H1 (cell line): ENCODE data around the gene FYTTD1. TPM values are rescaled to one million over a fixed set of nuclear protein-coding genes. Genes with fewer than 3 reads are reported as not detected.

Source experiments
- CTCF ChIA-PET: fragments of 300-600 bp; sonication (Branson Sonifier 250); formaldehyde crosslinking; loops from one replicate; lab custom pipeline; 2021; ENCODE audit not compliant: partially characterized antibody; lab: Charles Lee
- POLR2A ChIA-PET: fragments of 300-600 bp; sonication (Branson Sonifier 250); formaldehyde crosslinking; loops from one replicate; lab custom pipeline; 2021; ENCODE audit warnings: inconsistent platforms; ENCODE audit not compliant: partially characterized antibody; lab: Charles Lee
- DNase-seq, 2 experiments: peaks; one replicate each; pipeline versions ENCODE4 v3.0.0 to v3.0.0-alpha.2; 2010 to 2022; ENCODE audit warnings: low spot score in 2 of 2, low read depth in 1 of 2, mixed read lengths in 1 of 2
- FAIRE-seq: peaks from 2 replicates; lab custom pipeline; 2011; peaks lifted over from hg19 to GRCh38; lab: Jason Lieb, UNC
- H2AFZ ChIP-seq: 2 replicates; pipeline ENCODE4 v1.8.1; 2012; ENCODE audit warnings: low read length, inconsistent platforms
- H2AK5ac ChIP-seq: 2 replicates; pipeline ENCODE4 v1.6.1; 2013; ENCODE audit warnings: low read depth, low read length
- H2BK120ac ChIP-seq: replicated peaks from 2 replicates; pipeline ENCODE3; 2013; ENCODE audit warnings: low read depth, low read length, inconsistent platforms
- H2BK12ac ChIP-seq: 2 replicates; pipeline ENCODE4 v1.6.1; 2013; ENCODE audit warnings: low read depth, low read length
- H2BK15ac ChIP-seq: 2 replicates; pipeline ENCODE4 v1.6.1; 2013; ENCODE audit warnings: low read length
- H2BK20ac ChIP-seq: 2 replicates; pipeline ENCODE4 v1.6.1; 2013; ENCODE audit warnings: low read length
- H2BK5ac ChIP-seq: 2 replicates; pipeline ENCODE4 v1.6.1; 2013; ENCODE audit warnings: low read depth, low read length
- H3K14ac ChIP-seq: 2 replicates; pipeline ENCODE4 v1.6.1; 2013; ENCODE audit warnings: inconsistent platforms; ENCODE audit not compliant: insufficient read length
- H3K18ac ChIP-seq: 2 replicates; pipeline ENCODE4 v1.6.1; 2013; ENCODE audit warnings: low read length; ENCODE audit errors: extremely low read depth
- H3K23ac ChIP-seq: 2 replicates; pipeline ENCODE4 v1.6.1; 2013; ENCODE audit warnings: inconsistent platforms; ENCODE audit not compliant: insufficient read length
- H3K23me2 ChIP-seq: 2 replicates; pipeline ENCODE4 v1.6.1; 2013; ENCODE audit warnings: low read depth, low read length
- H3K27ac ChIP-seq: 2 replicates; pipeline ENCODE4 v1.6.1; 2011; ENCODE audit warnings: low read depth, low read length, inconsistent platforms
- H3K27me3 ChIP-seq, 4 experiments: replicated peaks in 1 of 4; 1 replicate in 1 of 4; 2 replicates in 3 of 4; pipeline versions ENCODE4 v1.6.1 to v1.8.1; 2011 to 2013; ENCODE audit warnings: low read length in 3 of 4, mild to moderate bottlenecking in 3 of 4, inconsistent platforms in 2 of 4, mixed read lengths in 2 of 4, moderate library complexity in 1 of 4; ENCODE audit not compliant: control insufficient read depth in 3 of 4, insufficient read depth in 3 of 4; ENCODE audit errors: extremely low read depth in 1 of 4
- H3K36me3 ChIP-seq, 4 experiments: 2 replicates each; pipeline versions ENCODE4 v1.6.1 to v1.8.1; 2011 to 2013; ENCODE audit warnings: mild to moderate bottlenecking in 4 of 4, low read length in 3 of 4, moderate library complexity in 2 of 4, control low read depth in 1 of 4, inconsistent platforms in 1 of 4; ENCODE audit not compliant: insufficient read depth in 4 of 4, control insufficient read depth in 2 of 4
- H3K4ac ChIP-seq: replicated peaks from 2 replicates; pipeline ENCODE3; 2013; ENCODE audit warnings: low read length, low read depth, mixed read lengths, inconsistent platforms; ENCODE audit not compliant: insufficient read length
- H3K4me1 ChIP-seq, 4 experiments: replicated peaks in 1 of 4; 1 replicate in 1 of 4; 2 replicates in 3 of 4; pipeline versions ENCODE4 v1.6.1 to v1.8.1; 2011 to 2013; ENCODE audit warnings: low read length in 3 of 4, inconsistent platforms in 2 of 4, mixed read lengths in 1 of 4; ENCODE audit not compliant: insufficient read depth in 4 of 4, control insufficient read depth in 3 of 4
- H3K4me2 ChIP-seq, 2 experiments: 2 replicates each; pipeline versions ENCODE4 v1.6.1 to v1.8.1; 2011 to 2013; ENCODE audit warnings: low read depth in 2 of 2, low read length in 2 of 2, control low read depth in 1 of 2, inconsistent platforms in 1 of 2, mild to moderate bottlenecking in 1 of 2; ENCODE audit not compliant: insufficient read depth in 1 of 2
- H3K4me3 ChIP-seq, 4 experiments: fragments of 200-600, 300-600 bp in 1 of 4; sonication (generic), shearing (Covaris generic), sonication (Bioruptor Twin) in 1 of 4; 2 replicates each; pipeline versions ENCODE4 v1.5.1 to v1.8.1; 2011 to 2016; ENCODE audit warnings: low read length in 4 of 4, low read depth in 3 of 4, control low read depth in 2 of 4, inconsistent platforms in 2 of 4, mild to moderate bottlenecking in 2 of 4, mixed read lengths in 1 of 4, moderate library complexity in 1 of 4; ENCODE audit not compliant: insufficient read depth in 2 of 4; ENCODE audit errors: extremely low read depth in 1 of 4
- H3K56ac ChIP-seq: replicated peaks from 2 replicates; pipeline ENCODE3; 2013; ENCODE audit warnings: low read depth, mild to moderate bottlenecking, mixed read lengths, low read length, inconsistent platforms; ENCODE audit not compliant: insufficient read length
- H3K79me1 ChIP-seq: 2 replicates; pipeline ENCODE4 v1.6.1; 2013; ENCODE audit warnings: low read depth, low read length, control low read depth
- H3K79me2 ChIP-seq, 2 experiments: 2 replicates each; pipeline versions ENCODE4 v1.6.1 to v1.8.1; 2012 to 2013; ENCODE audit warnings: low read length in 2 of 2, mild to moderate bottlenecking in 2 of 2, inconsistent platforms in 1 of 2; ENCODE audit not compliant: insufficient read depth in 2 of 2, control insufficient read depth in 1 of 2
- H3K9ac ChIP-seq, 4 experiments: replicated peaks in 1 of 4; 1 replicate in 1 of 4; 2 replicates in 3 of 4; pipeline versions ENCODE4 v1.6.1 to v1.8.1; 2011 to 2013; ENCODE audit warnings: low read depth in 3 of 4, low read length in 3 of 4, control low read depth in 2 of 4, mild to moderate bottlenecking in 2 of 4, moderate library complexity in 2 of 4, inconsistent platforms in 1 of 4; ENCODE audit errors: extremely low read depth in 1 of 4
- H3K9me3 ChIP-seq, 2 experiments: 2 replicates each; pipeline versions ENCODE4 v1.6.1 to v1.8.1; 2012 to 2013; ENCODE audit warnings: mild to moderate bottlenecking in 2 of 2, moderate library complexity in 2 of 2, control low read depth in 1 of 2, inconsistent platforms in 1 of 2, low read depth in 1 of 2, low read length in 1 of 2, mixed read lengths in 1 of 2; ENCODE audit not compliant: insufficient read depth in 2 of 2
- H4K20me1 ChIP-seq, 2 experiments: replicated peaks in 1 of 2; 2 replicates each; pipeline versions ENCODE3 to v1.8.1; 2011 to 2013; ENCODE audit warnings: inconsistent platforms in 2 of 2, low read length in 2 of 2, mild to moderate bottlenecking in 1 of 2; ENCODE audit not compliant: insufficient read depth in 2 of 2, control insufficient read depth in 1 of 2
- H4K5ac ChIP-seq: 2 replicates; pipeline ENCODE4 v1.6.1; 2013; ENCODE audit warnings: low read length, low read depth, mixed read lengths, inconsistent platforms; ENCODE audit not compliant: insufficient read length
- H4K8ac ChIP-seq: 2 replicates; pipeline ENCODE4 v1.8.0; 2013; ENCODE audit warnings: mild to moderate bottlenecking, moderate library complexity, low read length, inconsistent platforms; ENCODE audit not compliant: insufficient read depth; ENCODE audit errors: extremely low read depth
- H4K91ac ChIP-seq: replicated peaks from 2 replicates; pipeline ENCODE3; 2013; ENCODE audit warnings: low read length, mixed read lengths, inconsistent platforms; ENCODE audit not compliant: insufficient read length
- CBX5 ChIP-seq: fragments of 300-800, 300-1000 bp; sonication (generic); IDR thresholded peaks from 2 replicates; pipeline ENCODE4 v1.7.1; 2016; ENCODE audit warnings: antibody characterized with exemption, low read length, low read depth
- CTBP2 ChIP-seq: IDR thresholded peaks from 2 replicates; pipeline ENCODE4 v1.7.0; 2011; ENCODE audit warnings: borderline replicate concordance, mild to moderate bottlenecking, moderate library complexity, mixed read lengths, low read length; ENCODE audit not compliant: insufficient read depth, insufficient read length
- EZH2 ChIP-seq: fragments of 200-600 bp; sonication (generic); IDR thresholded peaks from 2 replicates; pipeline ENCODE4 v1.7.1; 2012; ENCODE audit warnings: low read depth, mild to moderate bottlenecking, moderate library complexity, low read length, inconsistent platforms; ENCODE audit not compliant: severe bottlenecking
- FOSL1 ChIP-seq: IDR thresholded peaks from 2 replicates; pipeline ENCODE4 v1.6.1; 2011; ENCODE audit warnings: mild to moderate bottlenecking, low read depth, low read length, moderate library complexity; ENCODE audit not compliant: insufficient read depth
- KDM4A ChIP-seq: IDR thresholded peaks from one replicate; pipeline ENCODE4 v1.7.1; 2012; ENCODE audit warnings: low read depth, mild to moderate bottlenecking, moderate library complexity, low read length, inconsistent platforms; ENCODE audit not compliant: severe bottlenecking
- KDM5A ChIP-seq: fragments of 200-600 bp; IDR thresholded peaks from 2 replicates; pipeline ENCODE4 v1.7.1; 2012; ENCODE audit warnings: mild to moderate bottlenecking, low read length, inconsistent platforms, mixed read lengths
- POU5F1 ChIP-seq: IDR thresholded peaks from 2 replicates; pipeline ENCODE4 v1.6.1; 2011; ENCODE audit warnings: low read depth, mild to moderate bottlenecking, low read length, moderate library complexity
- RAD21 ChIP-seq, 2 experiments: IDR thresholded peaks in 1 of 2; conservative IDR thresholded peaks in 1 of 2; 2 replicates each; pipeline ENCODE4 v1.6.1; 2011; ENCODE audit warnings: low read depth in 2 of 2, low read length in 2 of 2, improper control_type of control experiment in 1 of 2, inconsistent platforms in 1 of 2, mild to moderate bottlenecking in 1 of 2, moderate library complexity in 1 of 2
- RFX5 ChIP-seq: IDR thresholded peaks from 2 replicates; pipeline ENCODE4 v1.6.1; 2011; ENCODE audit warnings: low read depth, low read length, improper control_type of control experiment, borderline replicate concordance
- WGBS, 2 experiments: shearing (Covaris generic) in 1 of 2; methylation state at CpG; one replicate each; pipeline versions ENCODE4 v1.1.6 to v1.1.7; 2013 to 2015; ENCODE audit warnings: low lambda C conversion rate in 2 of 2, mixed read lengths in 2 of 2, inconsistent platforms in 1 of 2, low coverage in 1 of 2, missing lambda C conversion rate in 1 of 2; ENCODE audit not compliant: insufficient replicate concordance in 2 of 2, insufficient coverage in 1 of 2, insufficient read length in 1 of 2; ENCODE audit errors: extremely low coverage in 1 of 2, missing lambda C conversion rate in 1 of 2; 5-methylcytosine and 5-hydroxymethylcytosine counted together
- polyA plus RNA-seq, 7 experiments: library from polyadenylated mRNA; depleted of rRNA in 3 of 7; stranded (reverse) in 5 of 7; unstranded in 2 of 7; fragments of >200 nt in 5 of 7; fragments of 200-250 nt in 2 of 7; gene quantifications; 1 replicate in 5 of 7; 2 replicates in 1 of 7; 4 replicates in 1 of 7; pipeline versions ENCODE4 v1.2.1 to v1.2.3, GENCODE V29; 2011 to 2013; ENCODE audit warnings: missing spikeins in 2 of 7, mixed read lengths in 2 of 7
- total RNA-seq: library from RNA; stranded (reverse); fragmentation: NEBNext Ultra II Directional; extraction: Animal tissue kit (Norgen Biotek cat#: 25700); gene quantifications from 2 replicates; pipeline ENCODE4 v1.2.1, GENCODE V29; 2021
- TF ChIP-seq, protein P1 (sequence below), 3 experiments: IDR thresholded peaks; 1 replicate in 2 of 3; 2 replicates in 1 of 3; pipeline versions ENCODE4 v1.5.1 to v1.6.1; 2011; ENCODE audit warnings: low read length in 3 of 3, mild to moderate bottlenecking in 3 of 3, inconsistent platforms in 2 of 3, low read depth in 1 of 3, moderate library complexity in 1 of 3; ENCODE audit not compliant: insufficient read depth in 1 of 3; ENCODE audit errors: control extremely low read depth in 1 of 3
- TF ChIP-seq, protein P2 (sequence below): IDR thresholded peaks from 2 replicates; pipeline ENCODE4 v1.6.1; 2012; ENCODE audit warnings: inconsistent platforms

The FYTTD1 gene
- total and polyA plus RNA-seq, 2 of the 8 experiments (the other 6 are each of a cell fraction or from before 2014, with no cell fraction given): 3.1 to 24.4 TPM

DNA sequence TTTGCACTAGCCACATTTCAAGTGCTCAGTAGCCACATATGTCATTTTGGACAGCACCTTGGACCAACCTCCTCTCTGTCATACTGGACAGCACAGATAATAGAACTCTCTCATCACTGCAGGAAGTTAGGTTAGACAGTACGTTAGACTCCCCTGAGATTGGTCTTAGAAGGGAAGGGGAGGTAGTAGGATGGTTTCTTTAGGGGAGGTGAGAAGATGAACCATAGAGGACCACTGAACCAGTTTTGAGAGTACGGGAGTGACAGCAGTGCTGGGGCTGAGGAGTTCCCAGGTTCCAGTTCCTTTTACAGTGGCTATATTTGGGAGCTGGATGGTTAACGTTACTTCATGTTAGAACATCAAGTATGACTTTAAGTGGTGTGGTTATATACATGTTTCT is 49.2 kb downstream of the FYTTD1 start:
- FAIRE-seq: no peak
- H4K20me1 ChIP-seq: peaks cover 0 to 9% of the 10 kb centered on the region in 2 experiments
- TF ChIP-seq KDM5A: no peak
- TF ChIP-seq CTBP2: no peak
- TF ChIP-seq RFX5: no peak
- no peak for TF ChIP-seq POU5F1
- TF ChIP-seq, protein P1, sequence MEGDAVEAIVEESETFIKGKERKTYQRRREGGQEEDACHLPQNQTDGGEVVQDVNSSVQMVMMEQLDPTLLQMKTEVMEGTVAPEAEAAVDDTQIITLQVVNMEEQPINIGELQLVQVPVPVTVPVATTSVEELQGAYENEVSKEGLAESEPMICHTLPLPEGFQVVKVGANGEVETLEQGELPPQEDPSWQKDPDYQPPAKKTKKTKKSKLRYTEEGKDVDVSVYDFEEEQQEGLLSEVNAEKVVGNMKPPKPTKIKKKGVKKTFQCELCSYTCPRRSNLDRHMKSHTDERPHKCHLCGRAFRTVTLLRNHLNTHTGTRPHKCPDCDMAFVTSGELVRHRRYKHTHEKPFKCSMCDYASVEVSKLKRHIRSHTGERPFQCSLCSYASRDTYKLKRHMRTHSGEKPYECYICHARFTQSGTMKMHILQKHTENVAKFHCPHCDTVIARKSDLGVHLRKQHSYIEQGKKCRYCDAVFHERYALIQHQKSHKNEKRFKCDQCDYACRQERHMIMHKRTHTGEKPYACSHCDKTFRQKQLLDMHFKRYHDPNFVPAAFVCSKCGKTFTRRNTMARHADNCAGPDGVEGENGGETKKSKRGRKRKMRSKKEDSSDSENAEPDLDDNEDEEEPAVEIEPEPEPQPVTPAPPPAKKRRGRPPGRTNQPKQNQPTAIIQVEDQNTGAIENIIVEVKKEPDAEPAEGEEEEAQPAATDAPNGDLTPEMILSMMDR (IDR thresholded peaks at IDR 0.05; ENCODE audit: control extremely low read depth in 1 of 3, insufficient read depth in 1 of 3, low read depth in 1 of 3, low read length in 3 of 3): no peak
- TF ChIP-seq FOSL1: no peak
- TF ChIP-seq RAD21 (IDR thresholded peaks at IDR 0.05 in 1 of 2, conservative IDR thresholded peaks at IDR 0.05 in 1 of 2; ENCODE audit: low read depth in 2 of 2, low read length in 2 of 2): no peak
- TF ChIP-seq, protein P2, sequence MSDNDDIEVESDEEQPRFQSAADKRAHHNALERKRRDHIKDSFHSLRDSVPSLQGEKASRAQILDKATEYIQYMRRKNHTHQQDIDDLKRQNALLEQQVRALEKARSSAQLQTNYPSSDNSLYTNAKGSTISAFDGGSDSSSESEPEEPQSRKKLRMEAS: no peak
- no peak for TF ChIP-seq EZH2
- TF ChIP-seq CBX5: no peak
- no peak for TF ChIP-seq KDM4A

More for the DNA sequence above, 49.2 kb downstream of the FYTTD1 start:
- peaks cover 12 to 94% of the 10 kb centered on the region in 2 experiments for H3K79me2 ChIP-seq
- no peak for DNase-seq
- 95% methylated on average over 3 of the region's 3 CpGs; no CpG with 5 or more reads in 1 of the 2 experiments for WGBS, 2 experiments
- H3K18ac ChIP-seq: no peak overlapping the region
- H3K4ac ChIP-seq: no peak overlapping the region
- CTCF ChIA-PET: no interaction called here
- no peak overlapping the region for H2BK15ac ChIP-seq
- no peak overlapping the region for H2BK120ac ChIP-seq
- H4K91ac ChIP-seq: no peak overlapping the region
- H2BK12ac ChIP-seq: no peak overlapping the region
- H2BK5ac ChIP-seq: no peak overlapping the region
- H2BK20ac ChIP-seq: no peak overlapping the region
- no peak overlapping the region for H3K56ac ChIP-seq
- H3K4me1 ChIP-seq: no peaks in the 10 kb centered on the region
- H3K36me3 ChIP-seq: no peaks in the 10 kb centered on the region
- POLR2A ChIA-PET: no interaction called here
- H3K27ac ChIP-seq: no peak overlapping the region
- H3K9me3 ChIP-seq: no peaks in the 10 kb centered on the region
- H4K5ac ChIP-seq: no peak overlapping the region
- no peak overlapping the region for H3K4me2 ChIP-seq
- no peak overlapping the region for H2AK5ac ChIP-seq
- no peak overlapping the region for H3K9ac ChIP-seq
- no peak overlapping the region for H3K14ac ChIP-seq
- H3K23ac ChIP-seq: no peak overlapping the region
- no peaks in the 10 kb centered on the region for H3K27me3 ChIP-seq
- H3K23me2 ChIP-seq: no peaks in the 10 kb centered on the region
- peaks cover 3% of the 10 kb centered on the region; the same call in 1 of the 2 replicates for H3K79me1 ChIP-seq
- H4K8ac ChIP-seq: no peak overlapping the region
- no peak overlapping the region for H3K4me3 ChIP-seq
- H2AFZ ChIP-seq: no peak overlapping the region
